ENCODE results near the gene GRK6. TPM values are rescaled to one million over a fixed set of nuclear protein-coding genes. Genes with fewer than 3 reads are reported as not detected.

The GRK6 gene
- total RNA-seq, 1 experiment from 2014 or later = 75.2 TPM

- H4K5ac ChIP-seq (ENCODE audit: insufficient read length, low read depth, low read length) = no peak overlapping the region
- no peaks in the 10 kb centered on the region for H3K4me1 ChIP-seq (ENCODE audit: insufficient read depth, low read length)
- H3K27me3 Mint-ChIP-seq (ENCODE audit: low read depth) = no peaks in the 10 kb centered on the region; the same call in none of the 2 replicates
- H2AK5ac ChIP-seq (ENCODE audit: insufficient read length, low read length) = no peak overlapping the region
- no peak for DNase-seq
- no peaks in the 10 kb centered on the region for H4K20me1 ChIP-seq (ENCODE audit: control insufficient read depth, insufficient read depth, insufficient read length)
- H3K56ac ChIP-seq (ENCODE audit: insufficient read length, low read depth, low read length) = no peak overlapping the region
- H3K27ac Mint-ChIP-seq = peak overlapping the region in 2 of 3 experiments; percentile 76 to 83; a peak in 5 of 7 replicates
- no peak overlapping the region for H3T11ph ChIP-seq (ENCODE audit: low read length)
- H3K23me2 ChIP-seq (ENCODE audit: insufficient read length, low read depth, low read length, poor library complexity, severe bottlenecking) = no peaks in the 10 kb centered on the region
- H3K14ac ChIP-seq (ENCODE audit: insufficient read depth, low read length) = no peak overlapping the region
- no peaks in the 10 kb centered on the region for H3K79me2 ChIP-seq (ENCODE audit: insufficient read depth, low read length)
- H3K4me1 Mint-ChIP-seq = peaks cover 0 to 3% of the 10 kb centered on the region in 2 experiments; a peak in 1 of 4 replicates
- no peak overlapping the region for H2AFZ ChIP-seq (ENCODE audit: low read length)
- peak overlapping the region; percentile 1 for H4K8ac ChIP-seq (replicated peaks; ENCODE audit: insufficient read length, low read depth, low read length)
- no peak overlapping the region for H2BK120ac ChIP-seq (ENCODE audit: low read depth, low read length, poor library complexity, severe bottlenecking)
- no peak overlapping the region for H3K18ac ChIP-seq (ENCODE audit: insufficient read length, low read depth, low read length)
- no peaks in the 10 kb centered on the region for H3K79me1 ChIP-seq (ENCODE audit: insufficient read depth, low read depth, low read length, poor library complexity, severe bottlenecking)
- no peak for TF ChIP-seq CTCF (conservative IDR thresholded peaks at IDR 0.05)
- no peak overlapping the region for H3K23ac ChIP-seq (ENCODE audit: insufficient read length, low read depth, low read length)
- H2BK5ac ChIP-seq (ENCODE audit: insufficient read length, low read length) = no peak overlapping the region
- no peaks in the 10 kb centered on the region for H3K9me3 ChIP-seq (ENCODE audit: control insufficient read depth, low read depth, low read length)
- no peak overlapping the region for H3K27ac ChIP-seq (ENCODE audit: insufficient read length, low read depth, low read length)
- H3K4me2 ChIP-seq (ENCODE audit: insufficient read depth, insufficient read length, low read length) = no peak overlapping the region
- H3K4me3 Mint-ChIP-seq = no peak overlapping the region; a peak in 1 of 5 replicates
- H4K91ac ChIP-seq (ENCODE audit: insufficient read length, low read depth, low read length) = no peak overlapping the region
- H3K4ac ChIP-seq (ENCODE audit: low read depth, low read length) = no peak overlapping the region
- H3K36me3 Mint-ChIP-seq (ENCODE audit: insufficient read depth in 1 of 3, low read depth in 3 of 3) = peaks cover 31 to 80% (median 73%) of the 10 kb centered on the region in 3 experiments
- H2BK20ac ChIP-seq (ENCODE audit: low read depth, low read length, poor library complexity, severe bottlenecking) = no peak overlapping the region
- no CpG with 5 or more reads among the region's 22 CpGs for WGBS (ENCODE audit: extremely low coverage, insufficient read length, low lambda C conversion rate)
- H2BK15ac ChIP-seq (ENCODE audit: low read depth, low read length) = no peak overlapping the region
- no peak overlapping the region for H2BK12ac ChIP-seq (ENCODE audit: insufficient read length, low read depth, low read length)
- H3K9me3 Mint-ChIP-seq = no peaks in the 10 kb centered on the region
- no peaks in the 10 kb centered on the region for H3K27me3 ChIP-seq (ENCODE audit: insufficient read depth, low read length)
- H3K9ac ChIP-seq (ENCODE audit: extremely low read depth, insufficient read length, low read length) = no peak overlapping the region
Measured at GRCh38 chr5:177483994-177484901, 57.8 kb downstream of the GRK6 start.
